ENCODE measurements around the gene HOXB9.

HOXB9 gene

DNA sequence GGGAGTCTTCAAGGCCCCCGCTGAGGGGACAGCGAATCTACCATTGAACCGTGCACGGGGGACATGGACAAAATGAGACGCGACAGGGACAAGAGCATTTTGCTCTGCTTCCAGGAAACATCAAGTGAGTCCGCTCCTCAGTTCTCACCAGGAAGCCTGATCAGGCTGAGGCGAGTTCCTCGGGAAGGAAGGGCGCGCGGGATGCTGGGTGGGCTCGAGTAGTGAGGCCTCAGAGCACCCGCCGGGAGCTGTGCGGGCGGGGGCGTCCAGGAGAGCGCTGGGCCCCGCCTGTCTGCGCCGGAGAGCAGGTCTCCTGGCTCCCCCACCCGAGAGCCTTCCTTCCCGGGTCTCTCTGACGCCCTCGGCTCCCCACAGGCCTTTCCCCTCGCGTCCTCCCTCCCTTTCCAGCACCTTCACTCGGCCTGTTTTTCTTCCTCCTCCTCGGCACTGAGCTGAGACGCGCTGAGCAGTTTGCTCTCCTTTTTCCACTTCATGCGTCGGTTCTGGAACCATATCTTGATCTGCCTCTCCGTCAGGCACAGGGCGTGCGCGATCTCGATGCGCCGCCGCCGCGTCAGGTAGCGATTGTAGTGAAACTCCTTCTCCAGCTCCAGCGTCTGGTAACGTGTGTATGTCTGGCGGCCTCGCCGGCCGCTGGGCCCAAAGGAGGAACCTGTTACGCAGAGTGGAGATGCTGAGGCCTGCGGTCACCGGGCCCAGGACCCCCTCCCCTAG lies 30.0 kb downstream of the HOXB9 start:
- DNase-seq = peak in 1 of 4 experiments; percentile 23

DNA sequence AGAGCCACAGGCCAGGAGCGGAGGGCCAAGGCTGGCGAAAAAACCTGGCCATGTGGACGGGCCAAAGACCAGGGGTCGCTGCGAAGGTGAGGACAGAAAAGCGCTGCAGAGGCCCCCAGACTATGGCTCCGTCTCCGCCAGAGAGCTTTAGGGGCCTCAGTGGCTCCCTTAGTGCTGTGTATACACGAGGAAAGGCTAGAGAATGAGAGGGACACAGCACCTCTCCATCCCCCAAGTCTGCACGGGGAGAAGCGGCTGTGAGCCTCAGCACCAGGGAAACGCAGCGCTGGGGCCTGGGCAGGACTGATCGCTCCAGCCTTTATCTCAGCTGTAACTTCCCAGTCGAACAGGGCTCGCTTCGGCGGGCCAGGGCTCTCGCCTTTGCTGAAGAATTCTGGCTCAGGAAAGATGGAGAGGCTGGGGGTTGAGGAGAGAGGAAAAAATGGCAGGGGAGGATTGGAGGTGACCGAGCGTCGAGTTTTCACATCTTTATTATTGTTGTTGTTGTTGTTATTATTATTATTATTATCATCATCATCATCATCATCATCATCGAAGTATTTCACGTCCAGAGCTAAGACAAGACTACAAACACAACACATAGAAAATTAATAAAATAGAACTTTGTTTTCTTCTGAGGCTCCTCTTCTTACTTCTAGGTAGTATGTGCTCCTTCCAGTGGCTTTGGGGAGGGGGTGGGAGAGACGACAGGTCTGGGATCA lies 30.7 kb downstream of the HOXB9 start:
- DNase-seq = no peak

DNA sequence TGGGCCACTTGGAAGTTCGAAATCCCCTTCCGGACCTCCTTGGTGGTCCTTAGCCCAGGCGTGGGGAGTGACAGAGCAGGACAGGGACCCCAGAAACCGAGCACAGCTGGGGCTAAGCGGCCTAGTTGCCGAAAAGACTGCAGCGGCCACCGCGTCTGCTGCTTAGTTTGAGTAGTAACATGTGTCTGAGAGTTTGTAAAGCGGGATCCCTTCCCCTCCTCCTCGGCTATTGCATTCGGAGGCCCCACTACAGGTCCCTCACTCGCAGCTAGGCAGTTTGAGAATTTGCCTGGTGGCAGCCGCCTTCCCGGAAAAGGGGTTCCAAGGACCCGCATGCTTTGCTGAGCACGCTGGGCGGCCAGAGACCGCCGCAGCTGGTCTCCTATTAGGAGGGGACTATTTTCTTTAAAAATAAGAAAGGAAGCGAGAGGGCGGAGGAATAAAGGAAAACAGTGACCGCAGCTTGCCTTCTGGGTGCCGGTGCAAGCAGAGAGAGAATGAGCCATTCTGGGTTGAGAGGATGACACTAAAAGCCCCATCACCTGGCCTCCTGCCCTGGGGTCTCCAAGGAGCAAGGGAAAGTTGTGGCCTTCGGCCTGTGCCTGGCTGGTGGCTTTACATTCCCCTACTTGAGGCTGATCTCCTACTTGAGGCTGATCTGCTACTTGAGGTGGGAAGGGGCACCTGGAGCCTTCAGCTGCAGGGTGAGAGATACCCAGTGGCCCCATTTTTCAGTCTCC lies 31.4 kb downstream of the HOXB9 start:
- no peak for DNase-seq

DNA sequence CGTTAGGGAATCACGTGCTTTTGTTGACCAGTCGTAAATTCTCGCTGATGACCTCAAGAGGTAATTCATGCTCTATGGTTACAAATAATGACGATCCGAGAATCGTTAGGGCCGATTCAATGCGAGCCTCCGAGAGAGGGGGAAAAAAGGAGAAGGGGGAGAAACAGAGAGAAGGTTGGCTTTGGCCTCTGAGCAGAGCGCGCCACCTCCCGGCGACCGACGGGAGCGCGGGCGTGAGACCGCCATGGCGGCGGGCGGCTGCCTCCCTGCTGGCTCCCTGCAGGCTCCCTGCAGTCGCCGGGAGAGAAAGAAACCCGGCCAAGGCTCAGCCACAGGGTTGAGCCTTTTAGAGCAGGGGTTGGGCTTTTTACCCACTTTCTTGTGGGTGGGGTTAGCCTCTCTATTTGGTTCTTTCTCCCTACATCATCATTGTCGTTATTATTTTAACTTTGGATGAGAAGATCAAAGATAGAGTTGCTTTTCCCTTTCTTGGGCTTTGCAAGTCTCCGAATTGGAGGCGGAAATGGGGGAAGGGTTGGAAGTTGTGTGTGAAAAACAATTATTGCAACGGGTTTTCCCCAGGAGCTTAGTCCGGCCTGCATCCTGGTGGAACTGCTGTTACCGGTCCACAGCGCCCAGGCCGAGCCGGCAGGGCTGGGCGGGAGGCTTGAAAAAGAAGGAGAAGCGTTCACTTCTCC lies 32.2 kb downstream of the HOXB9 start:
- DNase-seq = peak; percentile 43 to 76 (median 62)

DNA sequence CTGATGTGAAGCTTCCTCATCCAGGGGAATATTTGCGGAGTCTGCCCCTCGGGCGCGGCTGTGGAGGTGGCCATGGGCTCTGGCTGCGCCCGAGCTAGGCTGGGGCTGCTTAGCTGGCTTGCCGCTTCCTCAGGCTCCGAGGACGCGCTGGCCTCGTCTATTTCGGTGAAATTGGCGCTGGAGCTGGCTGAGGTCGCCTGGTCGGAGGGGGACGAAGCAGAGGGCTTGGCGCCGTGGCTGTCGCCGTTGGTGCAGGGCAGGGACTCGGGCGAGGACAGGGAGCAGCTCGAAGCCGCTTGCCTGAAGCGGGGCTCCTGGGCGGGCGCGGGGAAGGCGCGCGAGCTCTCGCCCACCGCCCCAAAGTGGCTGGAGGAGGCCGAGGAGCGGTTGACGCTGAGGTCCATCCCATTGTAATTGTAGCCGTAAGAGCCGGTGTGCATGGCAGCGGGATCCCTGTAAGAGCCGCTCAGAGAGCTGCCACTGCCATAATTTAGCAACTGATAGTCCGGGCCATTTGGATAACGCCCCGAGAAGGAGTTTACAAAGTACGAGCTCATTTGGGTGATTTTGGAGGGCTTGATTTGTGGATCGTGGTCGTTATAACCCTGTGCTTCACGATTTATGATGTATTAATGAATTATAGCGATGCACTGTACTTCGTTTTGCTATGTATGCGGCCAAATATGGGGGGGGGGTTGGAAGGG lies 32.9 kb downstream of the HOXB9 start, which contains the start of gene HOXB5:
Gene HOXB5 (minus strand): TSS at position 654 of the 704 bp plus-strand sequence. CDS start 97 bp downstream, at position 557.
- DNase-seq = no peak

DNA sequence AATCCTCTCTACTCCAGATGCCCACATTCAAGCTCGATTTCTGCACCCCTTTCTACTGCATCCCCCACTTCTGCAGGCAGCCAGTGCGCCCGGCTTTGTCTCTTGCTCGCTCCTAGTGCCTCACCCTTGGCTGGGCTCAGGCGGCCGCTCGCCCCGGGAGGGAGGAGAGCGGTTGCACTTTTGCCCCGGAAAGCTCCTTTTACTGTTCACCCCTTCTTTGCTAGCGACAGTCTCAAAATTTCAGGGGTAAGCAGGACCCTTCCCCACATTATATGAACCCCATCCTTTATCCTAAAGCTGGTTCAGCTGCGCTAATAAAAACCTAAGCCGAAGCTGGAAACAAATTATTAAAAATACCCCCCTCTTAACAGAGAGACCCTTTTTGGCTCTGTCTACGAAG lies 33.6 kb downstream of the HOXB9 start:
- peak in 1 of 4 experiments; percentile 26 for DNase-seq

DNA sequence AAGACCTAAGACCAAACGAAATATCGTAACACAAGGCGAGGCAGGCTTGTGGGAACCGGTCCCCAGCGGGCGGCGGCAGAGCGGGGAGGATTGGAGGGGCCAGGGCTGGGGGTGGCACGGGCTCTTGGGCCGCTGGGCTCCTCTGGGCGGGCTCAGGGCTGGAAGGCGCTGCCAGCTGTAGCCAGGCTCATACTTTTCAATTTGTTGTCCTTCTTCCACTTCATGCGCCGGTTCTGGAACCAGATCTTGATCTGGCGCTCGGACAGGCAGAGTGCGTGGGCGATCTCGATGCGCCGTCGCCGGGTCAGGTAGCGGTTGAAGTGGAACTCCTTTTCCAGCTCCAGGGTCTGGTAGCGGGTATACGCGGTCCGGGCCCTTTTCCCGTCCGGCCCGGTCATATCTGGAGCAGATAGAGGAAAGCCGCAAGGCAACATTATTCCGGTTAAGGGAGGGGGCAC lies 34.1 kb downstream of the HOXB9 start:
- DNase-seq = no peak

DNA sequence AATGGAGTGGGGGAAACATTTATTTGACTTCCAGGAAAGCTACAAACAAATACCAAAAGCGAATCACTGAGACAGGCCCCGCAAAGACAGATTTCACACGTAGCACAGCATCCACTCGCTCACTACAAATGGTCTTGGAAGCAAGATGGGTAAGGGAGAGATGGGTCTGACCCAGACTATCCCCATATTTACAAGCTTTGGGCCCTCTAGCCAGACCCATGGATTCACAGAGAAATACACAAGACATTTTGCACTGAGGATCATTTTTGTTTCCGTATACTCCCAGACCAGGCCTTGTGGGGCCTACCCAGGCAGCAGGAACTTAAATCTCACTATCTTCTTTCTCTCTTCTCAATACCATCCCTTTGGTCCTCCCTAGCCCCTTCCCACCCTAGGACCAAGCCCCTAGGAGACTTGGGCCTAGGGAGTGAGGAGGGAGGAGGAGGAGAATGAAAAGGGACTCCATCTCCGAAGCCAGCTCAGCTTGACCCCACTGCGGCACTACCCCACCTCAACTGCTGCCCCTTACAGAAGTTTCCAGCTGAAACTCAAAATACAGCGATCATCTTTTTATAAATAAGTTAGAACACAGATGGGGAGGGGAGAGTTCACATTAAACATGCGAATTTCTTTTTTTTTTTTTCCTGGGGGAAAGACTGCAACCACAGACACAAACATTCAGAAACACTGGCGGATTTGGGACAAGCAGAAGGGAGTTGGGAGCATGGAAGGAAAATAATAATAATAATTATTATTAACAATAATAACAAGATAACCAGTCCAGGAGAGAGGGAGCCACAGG lies 34.7 kb downstream of the HOXB9 start:
- no peak for DNase-seq

DNA sequence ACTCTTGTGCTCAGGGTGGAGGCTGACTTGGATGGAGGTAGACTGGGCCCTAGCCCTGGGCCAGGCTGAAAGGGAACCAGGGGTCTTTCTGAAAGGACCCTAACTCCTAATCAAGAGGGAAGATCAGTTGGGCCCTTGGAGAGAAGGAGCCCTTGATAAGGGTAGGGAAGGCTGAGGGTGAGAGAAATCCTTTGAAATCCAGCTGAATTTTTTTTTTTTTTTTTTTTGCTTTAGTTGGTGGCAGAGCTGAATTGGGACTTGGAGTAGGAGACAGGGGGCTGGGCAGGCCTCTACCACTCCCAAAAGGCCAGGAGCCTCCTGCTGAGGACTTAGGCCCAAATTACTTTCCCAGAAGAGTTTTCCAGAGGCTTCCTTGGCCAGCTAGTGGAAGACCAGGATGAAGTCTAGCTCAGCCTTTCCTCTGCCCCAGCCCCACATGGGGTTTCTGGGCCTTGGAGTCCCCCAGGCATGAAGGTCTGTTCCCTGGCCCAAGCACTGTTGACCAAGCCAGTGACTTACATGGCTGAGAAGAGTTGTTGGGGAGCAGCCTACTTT lies 35.5 kb downstream of the HOXB9 start:
- DNase-seq = no peak

DNA sequence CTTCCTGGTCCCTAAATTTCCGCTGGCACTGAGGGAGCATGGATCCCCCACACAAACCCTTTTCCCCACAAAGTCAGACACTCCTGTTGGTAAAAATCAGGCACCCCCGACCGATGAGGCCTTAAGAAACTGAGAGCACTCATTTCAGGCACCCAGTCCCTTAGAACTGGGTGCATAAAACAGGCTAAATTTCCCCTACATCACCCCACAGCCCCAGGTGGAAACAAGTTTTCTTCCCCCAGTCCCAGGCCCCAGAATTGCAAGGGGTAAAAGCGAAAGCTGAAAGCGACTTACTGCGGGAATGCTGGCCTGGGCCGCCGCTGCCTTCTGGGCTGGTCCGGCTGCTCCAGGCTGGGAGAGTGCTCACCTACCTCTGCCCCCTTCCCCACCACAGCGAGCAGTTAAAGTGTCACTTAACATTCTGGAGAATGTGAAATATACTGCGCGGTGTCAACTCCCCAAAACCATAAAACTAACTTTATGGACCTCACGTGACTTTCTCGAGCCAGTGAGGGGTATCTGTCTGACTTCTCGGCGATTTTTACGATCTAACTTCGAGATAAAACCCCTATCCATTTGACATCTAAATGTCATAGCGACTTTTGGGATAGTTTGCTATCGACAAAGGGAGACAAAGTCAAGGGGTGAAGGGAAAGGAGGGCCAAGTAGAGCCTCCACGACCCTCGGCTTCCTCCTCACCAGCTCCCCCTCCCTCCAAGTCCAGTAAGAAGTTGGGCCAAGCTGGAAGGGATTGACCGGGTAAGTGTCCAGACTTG lies 36.1 kb downstream of the HOXB9 start, which contains the start of gene HOXB3:
Gene HOXB3 (minus strand): TSS at position 411 of the 776 bp plus-strand sequence. CDS start 37,767 bp downstream, outside the sequence.
- no peak for DNase-seq

DNA sequence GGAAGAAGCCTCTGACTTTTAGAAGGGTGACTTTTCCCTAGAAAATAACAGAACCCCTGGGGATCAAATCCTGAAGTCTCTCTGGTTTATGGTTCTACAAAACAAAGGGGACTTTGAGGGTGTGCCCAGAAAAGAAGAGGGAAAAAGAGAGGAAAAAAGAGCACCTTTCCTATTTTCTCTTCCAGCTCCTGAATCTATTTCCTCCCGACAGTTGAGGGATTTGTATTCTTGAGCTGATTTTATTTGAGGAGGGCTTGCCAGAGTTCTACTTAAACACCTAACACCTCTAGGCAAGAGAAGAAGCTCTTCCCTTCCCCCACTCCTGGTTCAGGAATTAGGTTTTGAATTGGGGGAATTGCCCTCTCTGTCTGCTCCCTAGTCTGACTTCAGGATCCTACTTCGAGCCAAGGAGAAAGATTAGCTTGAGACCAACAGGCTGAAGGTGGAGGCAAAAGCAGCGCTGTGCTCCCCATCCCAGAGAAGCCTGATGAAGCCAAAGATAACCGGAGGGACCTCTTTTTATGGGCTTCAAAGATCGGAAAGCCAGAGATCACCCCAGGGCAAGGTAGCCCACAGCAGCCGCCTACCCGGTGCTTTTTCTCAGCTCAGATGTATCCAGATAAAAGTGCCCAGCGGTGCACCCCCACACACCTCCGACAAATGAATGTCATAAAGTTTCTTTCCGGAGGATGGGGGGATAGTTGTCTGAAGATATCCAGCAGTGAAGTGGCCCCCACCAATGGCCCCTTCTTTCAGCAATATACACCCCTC lies 36.9 kb downstream of the HOXB9 start:
- DNase-seq = no peak

DNA sequence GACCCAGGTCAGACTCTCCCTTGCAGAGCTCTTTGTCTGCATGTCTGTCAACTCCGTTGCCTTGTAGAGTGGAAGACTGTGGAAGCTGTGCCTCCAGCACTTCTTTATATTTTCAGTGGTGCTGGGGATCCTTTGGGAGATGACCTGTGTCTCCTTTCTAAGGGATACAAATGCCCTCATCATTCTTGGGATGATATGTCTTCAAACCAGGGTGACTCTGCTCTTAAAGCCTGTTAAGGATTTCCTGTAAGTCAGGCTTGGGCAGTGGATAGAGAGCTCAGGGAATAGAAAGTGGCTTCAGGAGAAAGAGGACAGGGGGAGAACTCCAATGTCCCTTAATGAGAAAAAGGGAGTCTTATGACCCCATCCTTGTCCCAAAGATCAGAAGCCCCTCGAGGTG lies 37.6 kb downstream of the HOXB9 start:
- no peak for DNase-seq

DNA sequence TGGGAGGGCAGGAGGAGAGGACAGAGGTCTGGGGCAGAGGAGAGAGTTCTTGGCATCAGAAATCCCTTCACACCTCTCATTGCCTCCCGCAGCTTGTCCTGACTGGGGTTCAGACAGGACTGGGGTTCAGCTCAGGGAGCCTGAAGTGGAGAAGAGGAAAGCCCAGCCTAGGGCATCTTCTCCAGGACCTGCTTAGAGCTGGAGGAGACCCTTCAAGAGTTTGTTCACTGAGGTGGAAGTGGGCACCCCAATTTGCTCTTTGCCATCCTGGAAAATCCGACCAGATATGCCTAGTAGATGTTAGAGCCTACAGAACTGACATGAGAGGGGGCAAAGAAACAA lies 38.1 kb downstream of the HOXB9 start:
- DNase-seq = no peak

DNA sequence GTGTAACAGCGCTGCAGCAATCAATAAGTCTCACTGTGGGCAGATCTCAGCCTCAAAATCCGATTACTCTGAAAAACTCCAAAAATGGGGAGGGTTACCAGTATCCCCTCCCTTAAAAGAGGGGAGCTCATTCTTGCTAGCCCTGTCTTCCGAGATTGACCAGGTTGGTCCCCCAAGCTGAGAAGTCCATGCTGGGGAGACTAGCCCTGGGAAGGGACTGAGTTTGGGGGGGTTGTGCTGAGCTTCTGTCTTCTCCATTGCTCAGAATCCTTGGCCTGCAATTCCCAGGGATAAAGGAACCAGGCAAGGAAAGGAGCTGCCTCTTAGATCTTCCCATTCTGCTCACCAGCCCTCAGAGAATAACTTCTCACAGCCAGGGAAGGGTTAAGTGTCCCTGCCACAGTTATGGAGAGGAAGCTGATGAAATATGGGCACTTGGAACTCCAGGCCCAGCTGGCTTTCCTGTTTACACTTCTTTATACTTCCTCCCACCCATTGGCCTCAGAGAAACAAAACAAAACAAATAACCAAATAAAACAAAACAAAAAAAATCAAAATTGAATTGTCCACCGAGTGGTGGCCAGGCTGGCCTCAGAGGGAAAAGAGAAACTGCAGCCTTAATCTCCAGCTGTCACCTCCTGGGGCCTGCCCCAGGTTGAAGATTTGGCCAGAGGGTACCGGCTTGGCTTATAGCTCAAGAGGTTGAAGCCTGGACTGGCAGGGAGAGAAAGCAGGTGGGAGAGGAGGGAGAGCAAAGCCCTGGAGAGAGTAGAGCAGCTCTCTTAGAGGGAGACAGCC lies 38.7 kb downstream of the HOXB9 start:
- no peak for DNase-seq

DNA sequence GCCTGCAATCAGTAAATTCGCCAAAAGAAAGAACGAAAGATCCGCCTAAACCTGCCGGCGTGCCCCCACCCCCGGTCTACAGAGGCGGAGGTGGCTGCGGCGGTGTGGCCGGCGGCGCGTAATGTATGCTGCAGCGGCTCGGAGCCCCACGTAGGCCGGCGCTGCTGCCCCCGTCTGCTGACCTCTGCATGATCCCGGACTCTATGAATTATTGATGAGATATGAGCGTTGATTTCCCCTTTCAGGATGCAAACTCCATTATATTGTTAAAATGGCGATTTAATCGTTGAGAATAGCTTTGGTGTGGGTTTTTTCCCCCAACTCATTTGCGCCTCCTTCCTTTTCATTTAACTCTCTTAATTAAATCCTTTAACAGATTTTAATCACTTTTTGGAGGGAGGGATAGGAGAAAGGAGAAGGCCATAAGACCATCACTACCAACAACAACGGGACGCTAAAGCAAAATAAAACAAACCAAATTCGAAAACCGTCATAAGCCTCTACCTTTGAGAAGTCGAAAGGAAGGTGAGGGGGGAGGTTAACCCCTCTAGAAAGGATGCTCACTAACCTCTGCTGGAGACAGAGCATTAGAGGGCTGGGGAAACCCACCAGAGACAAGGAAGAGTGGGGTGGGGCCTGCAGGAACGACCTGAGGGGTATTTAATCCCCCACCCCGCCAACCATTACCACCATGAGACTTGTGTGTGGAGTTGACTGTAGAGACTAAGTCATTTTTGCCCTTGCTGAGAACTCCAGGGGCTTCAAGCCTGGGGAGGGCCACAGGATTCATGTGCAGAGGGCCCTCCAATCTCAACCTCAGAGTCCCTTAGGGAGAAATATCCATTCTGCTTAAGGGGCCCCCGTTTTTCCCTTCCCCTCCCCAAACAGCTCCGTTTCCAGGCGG lies 39.6 kb downstream of the HOXB9 start:
- peak in 1 of 4 experiments; percentile 9 for DNase-seq

DNA sequence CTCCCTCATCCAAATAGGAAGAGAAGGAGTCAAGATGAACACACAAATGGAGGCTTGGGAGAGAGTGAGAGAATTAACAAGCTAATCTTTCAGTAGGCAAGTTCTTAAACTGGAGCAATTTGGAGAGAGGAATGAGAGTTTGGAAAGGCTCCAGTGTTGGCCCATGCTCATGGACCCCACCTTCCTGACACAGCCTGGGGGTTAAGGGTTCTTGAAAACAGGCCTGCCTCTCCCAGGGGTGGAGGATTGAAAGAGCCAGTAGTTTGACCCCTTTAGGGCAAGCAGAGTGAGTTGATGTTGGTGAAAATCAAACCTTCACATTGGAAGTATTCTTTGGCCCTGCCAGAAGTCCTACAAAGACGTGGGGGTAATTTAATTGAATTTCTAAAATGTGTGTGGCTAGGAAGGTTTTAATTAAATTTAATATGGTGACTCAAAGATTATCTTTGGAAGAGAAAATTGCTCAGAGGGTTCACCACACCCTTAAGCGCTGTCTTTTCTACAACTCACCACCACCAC lies 41.9 kb downstream of the HOXB9 start:
- no peak for DNase-seq

DNA sequence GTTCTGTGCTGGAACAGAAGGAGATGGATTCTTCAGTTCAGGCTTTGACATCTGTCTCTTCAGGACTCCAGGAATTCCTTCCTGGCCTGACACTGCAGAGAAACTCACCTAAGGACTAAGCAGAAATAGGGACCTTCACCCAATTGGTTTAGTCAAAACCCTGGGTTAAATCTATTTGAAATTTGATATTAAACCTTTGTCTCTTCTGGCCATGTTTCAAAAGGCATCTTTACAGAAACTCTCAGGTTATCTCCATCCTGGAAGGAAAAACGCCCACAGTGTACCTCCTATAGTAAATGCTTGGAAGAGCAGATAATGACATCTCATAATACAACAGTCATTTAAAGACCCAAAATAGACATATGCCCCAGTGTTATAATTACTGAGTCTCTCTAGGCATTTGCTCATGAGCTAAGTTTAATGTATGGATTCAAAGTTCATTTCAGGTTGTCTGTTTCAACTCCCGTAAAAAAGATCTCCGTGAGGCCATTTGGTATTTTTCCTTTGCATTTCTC lies 42.4 kb downstream of the HOXB9 start:
- no peak for DNase-seq

Measured in activated naive CD4-positive, alpha-beta T cell (primary cell).